HG03159 (cell line): ENCODE measurements around the gene GNAQ.

Experiments used
- ATAC-seq: cut with Tn5 transposase; IDR thresholded peaks from one replicate; pipeline ENCODE4 v1.9.1; 2021; ENCODE audit warnings: mild to moderate bottlenecking, moderate library complexity; ENCODE audit not compliant: unreplicated experiment

Gene GNAQ

DNA sequence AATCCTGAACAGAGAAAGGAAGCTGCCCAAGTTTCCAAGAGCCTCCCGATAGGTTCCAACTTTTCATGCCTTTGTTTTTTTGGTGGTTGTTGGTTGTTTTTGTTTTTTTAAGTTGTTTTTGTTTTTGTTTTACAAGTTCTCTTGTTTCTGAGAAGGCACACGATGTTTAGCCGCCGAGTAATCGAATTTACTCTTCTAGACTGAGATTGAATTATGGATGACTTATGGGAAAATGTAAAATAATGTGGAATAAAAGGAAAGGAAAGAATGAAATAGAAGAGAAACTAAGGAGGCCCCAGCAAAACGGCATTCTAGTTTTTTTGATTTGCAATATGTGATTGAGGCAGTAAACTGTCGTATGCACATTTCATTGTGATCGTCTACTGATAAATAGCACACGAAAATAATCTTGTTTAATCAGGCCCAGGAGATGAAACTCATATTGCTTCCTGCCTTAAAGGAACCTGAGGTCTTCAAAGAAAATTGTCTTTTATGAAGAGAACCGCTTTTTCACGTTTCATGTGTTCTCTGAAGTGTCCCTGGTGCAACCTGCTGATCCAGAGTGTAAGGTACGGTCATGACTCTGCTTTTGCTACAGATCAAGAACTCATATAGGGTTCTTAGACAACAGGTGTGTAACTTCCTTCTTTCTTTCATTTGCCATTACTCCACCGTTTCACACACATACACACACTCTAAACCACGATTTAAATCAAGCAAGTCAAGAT is 1.3 kb upstream of the GNAQ start:
- no peak for ATAC-seq

DNA sequence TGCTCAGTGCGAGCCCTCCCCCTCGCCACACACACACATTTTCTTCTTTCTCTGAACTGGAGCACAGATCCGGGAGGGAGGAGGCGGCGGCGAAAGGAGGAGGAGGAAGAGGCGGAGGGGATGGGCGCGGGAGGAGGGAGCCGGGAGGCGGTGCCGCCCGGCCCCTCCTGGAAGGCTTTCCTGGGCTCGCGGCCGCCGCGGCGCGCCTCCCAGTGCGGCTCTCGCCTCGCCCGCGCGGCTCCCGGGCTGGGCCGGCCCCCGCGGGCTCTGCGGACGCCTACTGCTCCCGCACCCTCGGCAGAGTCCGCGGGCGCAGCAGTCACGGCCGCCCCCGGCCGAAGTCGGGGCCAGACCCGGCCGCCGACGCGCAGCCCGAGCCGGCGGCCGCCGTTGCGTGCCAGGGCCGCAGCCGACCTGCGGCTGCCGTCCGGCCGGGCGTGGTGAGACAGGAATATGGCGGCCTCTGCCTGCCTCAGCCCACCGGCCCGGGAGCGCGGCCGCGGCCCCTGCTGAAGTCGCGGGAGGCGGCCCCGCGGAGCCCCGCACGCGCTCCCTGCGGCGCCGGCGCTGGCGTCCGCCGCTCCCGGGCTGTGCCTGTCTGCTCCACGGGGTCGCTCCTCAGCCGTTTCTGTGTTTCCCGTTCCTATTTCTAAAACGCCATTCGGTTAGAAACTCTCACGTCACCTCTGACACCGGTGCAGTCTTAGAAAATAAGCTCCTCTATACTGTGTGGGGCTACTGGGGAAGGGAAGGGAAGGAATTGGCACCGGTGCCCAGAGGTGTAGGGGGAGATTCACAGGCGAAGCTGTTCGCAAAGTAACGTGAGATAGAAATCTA is 500 bp upstream of the GNAQ start:
- ATAC-seq, result no peak

DNA sequence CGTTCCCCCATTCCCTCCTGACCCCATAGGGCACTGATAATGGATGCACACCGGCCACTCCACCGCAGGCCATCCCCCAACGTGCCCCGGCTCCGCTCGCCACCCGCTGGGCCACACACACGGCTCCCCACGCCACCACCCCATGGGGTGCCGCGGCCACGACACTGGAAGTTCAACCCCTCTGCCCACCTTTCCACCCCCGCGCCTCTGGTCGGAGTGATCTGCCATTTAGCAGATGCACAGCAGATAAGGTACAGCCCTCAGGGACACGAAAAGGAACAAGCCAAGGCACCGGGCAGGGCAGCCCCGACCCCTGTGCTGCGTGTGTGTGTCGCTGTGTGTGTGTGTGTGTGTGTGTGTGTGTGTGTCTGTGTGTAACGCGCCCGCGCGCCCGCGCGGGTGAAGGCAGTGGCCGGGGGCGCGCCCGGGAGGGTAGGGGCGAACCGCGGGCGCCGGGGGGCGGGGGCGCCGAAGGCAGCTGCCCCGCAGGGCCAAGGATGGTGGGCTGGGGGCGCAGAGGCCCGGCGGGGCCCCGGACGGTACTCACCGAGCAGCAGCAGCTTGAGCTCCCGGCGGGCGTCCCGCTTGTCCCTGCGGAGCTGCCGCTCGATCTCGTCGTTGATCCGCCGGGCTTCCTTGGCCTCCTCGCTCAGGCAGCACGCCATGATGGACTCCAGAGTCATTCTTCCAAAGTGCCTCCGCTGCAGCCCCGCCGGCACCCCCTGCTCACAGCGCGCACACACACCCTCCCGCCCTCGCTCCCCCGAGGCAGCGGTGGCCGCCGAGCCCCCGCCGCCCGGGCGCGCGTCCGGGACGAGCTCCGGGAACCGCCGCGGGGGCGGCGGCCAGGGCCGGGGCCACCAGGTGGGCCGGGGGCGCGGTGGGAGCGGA is 813 bp downstream of the GNAQ start:
- no peak for ATAC-seq

DNA sequence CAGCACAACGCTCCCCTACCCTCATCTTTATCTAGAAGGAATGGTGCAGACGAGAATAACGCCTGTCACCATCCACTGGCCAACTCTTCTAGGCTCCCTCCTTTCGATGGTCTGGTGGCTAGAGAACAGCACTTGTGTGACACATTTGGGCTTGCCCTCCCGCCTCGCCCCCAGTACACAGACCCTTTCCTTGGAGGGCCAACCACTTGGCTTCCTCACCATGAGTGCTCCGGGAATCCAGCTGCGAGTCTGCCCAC is 1.4 kb downstream of the GNAQ start:
- ATAC-seq, result no peak

DNA sequence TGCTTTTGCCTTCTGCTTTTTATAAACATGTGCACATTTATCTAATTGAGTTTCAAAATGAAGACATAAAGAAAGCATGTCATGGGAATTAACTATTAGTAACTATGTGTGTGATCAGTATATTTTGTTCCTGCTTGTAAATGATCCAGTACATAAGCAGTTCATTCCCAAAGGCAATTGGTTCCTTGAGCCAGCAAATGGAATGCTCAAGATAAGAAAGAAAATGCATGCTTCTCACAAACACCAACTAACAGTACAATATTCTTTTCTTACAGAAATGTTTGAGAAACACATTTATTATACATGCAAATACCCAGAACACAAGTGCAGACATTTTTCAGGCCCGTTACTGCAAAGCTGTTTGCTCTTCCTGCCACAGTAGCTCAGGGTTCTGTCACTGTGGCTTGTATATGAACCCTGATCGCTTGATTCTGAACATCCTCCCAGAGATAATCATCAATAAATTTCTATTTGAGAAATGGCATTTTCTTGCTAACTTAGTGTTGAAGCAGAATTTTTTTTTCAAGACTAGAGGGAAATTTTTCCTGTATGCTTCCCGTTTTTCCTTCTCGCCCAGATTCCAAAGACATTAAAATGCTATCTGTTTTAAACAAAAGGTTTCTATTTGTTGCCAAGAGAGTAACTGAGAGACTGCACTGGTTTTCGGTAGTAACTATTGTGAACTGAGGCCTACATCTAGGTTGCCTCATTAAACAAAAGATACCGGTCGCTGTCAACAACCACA is 1.9 kb downstream of the GNAQ start:
- ATAC-seq, result no peak

DNA sequence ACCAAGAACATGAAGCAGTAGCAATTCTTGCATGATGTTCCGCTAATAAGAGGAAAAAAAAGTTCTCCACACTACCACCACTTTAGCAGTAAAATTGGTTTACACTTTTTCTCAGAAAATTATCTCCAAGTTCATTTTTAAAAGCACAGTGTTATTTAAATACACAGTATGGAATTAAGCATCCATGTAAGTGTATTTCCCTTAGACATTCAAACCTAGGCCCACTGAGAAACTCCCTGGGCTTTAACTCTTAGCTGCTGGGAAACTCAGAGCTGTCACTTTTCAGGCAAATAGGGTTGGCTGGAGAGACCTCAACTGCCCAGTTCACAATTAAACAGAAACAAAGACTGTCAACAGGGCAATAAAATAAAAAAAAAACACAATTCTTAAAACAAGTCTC is 2.7 kb downstream of the GNAQ start:
- no peak for ATAC-seq

DNA sequence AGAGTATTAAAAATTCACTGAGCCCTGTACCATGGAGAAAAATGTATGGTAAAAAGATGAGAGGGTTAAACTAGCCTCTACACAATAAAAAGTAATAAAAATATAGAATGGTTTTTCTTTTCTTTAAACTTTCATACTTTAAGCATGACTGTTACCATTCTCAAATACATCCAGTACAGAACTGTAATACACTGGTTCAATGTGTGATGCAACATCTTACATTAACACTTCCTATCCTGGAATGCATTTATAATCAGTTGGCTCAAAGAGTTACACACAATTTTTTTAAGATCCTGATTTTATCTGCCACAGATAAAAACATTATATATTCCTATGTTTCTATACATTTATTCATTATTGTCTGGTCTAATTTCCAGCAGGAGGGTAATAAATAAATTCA is 4.7 kb downstream of the GNAQ start:
- ATAC-seq, result no peak

DNA sequence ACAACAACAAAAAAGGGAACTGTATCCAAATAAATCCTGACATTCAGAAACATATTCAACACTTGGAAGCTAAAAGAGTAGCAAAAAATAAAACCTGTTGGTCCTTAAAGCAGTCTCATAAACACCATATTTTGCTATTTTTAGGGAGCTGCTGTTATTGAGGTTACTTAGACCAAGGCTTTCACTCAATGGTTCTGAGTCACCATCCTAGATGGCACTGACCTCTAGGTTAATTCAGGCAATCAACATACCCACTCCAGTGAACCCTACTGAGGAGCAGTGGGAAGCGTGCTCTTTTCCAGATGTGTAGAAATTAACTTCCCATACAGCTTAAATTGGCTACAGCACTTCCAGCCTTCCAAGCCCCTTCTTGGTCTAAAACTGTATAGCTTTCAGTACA is 5.2 kb downstream of the GNAQ start:
- ATAC-seq, result no peak

DNA sequence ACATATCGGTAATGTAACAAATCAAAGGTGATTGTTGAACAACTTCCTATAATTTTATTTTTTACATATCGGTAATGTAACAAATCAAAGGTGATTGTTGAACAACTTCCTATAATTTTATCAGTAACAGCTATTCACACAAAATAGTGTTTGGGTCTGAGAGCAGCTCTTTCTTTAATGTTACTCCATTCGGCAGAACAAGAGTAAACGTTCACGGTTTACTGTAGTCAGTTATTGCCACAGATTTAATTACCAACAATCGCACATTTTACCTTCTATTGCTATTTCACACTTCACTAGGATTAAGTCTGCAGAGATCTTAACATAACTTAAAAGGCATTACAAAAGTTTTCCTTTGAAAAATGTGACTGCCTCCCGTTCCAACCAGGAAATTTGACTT is 6.4 kb downstream of the GNAQ start:
- ATAC-seq, result no peak

DNA sequence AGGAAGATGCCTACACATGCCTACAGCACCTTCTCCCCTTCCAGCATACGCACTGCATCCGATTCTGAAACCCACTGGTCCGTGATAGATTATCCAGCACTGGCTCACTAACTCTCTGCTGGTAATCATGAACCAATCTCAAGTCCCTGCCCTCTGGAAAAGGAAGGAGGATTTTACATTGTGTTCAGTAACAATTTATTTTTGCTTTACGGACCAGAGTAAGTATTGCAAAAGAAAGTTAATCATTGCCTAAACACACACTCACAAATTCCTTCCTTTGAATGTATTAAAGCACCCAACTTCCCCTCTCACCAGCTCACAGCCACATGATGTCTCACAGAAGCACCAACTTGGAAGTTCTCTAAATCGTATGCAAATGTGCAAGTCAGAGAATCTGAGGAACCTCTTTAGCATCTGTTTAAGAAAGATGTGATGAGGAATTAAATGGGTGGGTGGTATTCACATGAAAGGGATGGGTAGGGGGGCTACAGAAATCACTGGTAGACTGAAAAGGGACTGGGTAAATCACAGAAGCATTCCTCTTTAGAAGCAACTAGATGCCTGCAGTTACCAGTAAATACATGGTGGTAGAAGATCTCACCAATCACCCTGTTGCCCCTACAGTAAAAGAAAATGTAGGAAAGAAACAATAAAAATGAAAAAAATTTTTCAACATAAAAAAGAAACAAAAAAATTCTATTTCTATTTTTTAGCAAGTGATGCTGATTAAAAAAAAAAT is 8.4 kb downstream of the GNAQ start:
- no peak for ATAC-seq

DNA sequence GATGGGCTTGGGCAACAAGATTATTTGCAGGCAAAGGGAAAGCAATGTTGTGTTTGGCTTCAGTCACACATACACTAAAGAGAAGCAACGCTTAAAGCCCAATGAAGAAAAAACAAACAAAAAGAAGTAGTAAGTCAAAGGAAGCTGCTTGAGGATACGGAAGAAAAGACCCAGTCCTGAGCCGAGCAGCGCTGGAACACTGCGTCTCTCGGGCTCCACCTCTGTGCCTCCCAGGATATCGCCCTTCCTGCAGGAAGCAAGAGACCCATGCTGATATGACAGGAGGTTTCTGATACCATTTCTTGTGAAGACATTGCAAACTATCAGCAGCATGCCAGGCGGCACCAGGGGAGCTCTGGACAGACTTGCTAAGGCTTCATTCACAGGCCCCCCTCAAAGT is 9.9 kb downstream of the GNAQ start:
- no peak for ATAC-seq

DNA sequence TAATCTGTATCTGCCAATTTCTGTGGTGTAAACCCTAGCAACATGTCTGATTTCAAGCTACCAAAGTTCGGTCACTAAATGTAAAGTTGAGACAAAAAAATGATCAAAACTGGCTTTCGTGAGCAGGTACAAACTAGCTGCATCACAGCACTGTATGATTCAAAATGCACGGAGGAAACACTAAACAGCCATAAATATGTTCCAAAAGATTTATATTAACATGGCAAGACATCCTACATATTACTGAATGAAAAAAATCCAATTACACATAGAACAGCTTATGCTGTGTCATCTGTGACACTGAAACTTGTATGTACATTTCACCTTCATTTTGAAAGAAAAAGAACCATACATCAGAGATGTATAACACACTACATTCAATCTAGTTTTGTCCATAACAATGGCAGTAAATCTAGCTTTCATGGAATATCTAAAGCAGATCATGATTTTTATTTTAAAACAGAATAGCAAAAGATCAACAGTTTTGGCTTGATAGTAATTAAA is 14.4 kb downstream of the GNAQ start:
- ATAC-seq, result no peak

DNA sequence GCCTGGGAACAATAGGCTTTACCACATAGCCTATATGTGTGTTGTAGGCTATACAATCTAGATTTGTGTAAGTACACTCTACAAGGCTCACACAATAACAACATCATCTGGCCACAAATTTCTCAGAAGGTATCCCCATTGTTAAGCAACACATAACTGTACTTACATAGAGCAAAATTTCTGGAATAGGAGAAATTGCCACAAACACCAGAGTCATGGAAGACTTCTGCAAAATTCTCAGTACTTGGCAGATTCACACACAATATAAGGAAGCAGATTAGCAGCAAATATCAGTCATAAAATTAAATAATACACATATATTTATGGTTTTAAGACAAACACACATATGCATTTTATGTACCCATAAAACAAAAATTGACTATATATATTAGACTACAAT is 16.4 kb downstream of the GNAQ start:
- ATAC-seq, result no peak

DNA sequence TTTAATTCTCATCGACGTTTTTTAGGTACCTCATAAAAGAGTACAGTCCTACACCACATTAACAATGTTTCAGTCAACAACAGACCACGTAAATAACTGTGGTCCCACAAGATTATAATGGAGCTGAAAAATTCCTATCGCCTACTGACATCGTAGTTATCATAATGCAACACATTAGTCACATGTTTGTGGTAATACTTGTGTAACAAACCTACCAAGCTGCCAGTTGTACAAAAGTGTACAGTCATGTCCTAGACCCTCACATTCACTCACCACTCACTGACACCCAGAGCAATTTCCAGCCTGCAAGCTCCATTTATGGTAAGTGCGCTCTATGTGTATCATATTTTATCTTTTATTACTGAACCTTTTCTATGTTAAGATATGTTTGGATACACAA is 16.8 kb downstream of the GNAQ start:
- no peak for ATAC-seq

DNA sequence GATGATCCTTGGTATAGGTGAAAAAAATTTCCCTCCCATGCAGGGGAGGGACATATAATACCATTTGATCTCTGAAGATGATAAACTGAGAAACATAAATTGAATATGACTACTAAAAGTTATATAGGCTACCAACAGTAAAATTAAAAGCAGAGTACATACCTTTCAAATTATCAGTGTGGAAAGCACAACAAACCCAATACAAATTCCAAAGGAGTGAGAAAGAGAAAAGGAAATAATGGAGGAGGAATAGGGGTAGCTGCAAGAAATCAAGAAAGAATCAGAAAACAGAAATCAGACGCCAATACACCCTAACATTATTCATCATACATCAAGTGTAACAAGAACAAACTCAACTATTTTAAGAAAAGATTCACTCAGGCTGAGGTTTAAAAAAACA is 17.7 kb downstream of the GNAQ start:
- no peak for ATAC-seq

DNA sequence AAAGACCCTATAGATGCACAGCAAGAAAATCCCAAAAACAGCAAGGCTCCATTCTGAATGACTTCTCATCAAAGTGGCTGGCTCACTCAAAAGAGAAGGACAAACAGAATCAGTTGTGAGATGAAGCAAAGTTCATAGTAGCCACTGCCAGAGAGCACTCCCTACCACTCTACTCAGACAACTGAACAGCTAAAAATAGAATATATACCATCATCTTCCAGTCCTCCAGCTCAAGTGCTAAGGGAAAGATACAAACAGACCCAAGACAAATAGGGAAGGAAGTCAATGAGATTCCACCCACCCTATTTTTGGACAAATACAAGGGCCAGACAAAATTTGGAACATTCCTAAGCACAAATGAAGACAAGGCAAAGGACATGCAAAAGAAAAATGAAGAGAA is 20.6 kb downstream of the GNAQ start:
- ATAC-seq, result no peak

DNA sequence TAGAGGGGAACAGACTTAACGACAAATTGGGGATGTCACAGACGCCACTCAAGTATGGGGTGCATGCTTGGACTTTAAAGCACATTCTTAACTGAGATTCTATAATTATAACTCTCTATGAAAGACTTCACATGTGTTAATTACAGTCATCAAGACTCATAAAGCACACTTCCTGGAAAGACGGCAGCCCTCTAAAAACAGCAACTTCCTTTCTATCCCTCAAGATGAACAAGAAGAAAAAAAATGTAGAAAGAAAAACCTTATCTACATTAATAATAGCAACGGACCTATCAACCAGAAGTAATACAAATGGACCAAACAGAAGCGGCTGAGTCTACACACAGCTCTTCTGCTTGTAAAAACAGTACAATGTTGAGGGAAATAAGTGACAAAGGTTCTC is 21.2 kb downstream of the GNAQ start:
- ATAC-seq, result no peak

DNA sequence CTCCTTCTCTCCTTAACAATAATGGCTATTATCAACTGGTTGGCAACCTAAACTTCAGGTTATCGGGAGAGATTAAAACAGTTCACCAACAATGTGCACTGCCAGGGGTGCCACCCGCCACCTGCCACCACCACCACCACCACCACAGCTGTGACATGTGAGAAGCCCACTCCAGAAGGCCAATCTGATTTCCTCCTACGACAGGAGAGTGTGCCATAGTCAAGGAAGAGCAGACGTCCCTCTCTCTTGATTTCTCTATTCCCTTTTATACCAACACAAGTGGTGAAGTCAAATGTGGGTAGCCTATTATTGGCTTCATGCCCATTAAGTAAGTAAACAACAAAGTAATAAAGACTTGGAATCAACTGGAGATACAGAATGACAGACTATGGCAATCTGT is 22.4 kb downstream of the GNAQ start:
- no peak for ATAC-seq

DNA sequence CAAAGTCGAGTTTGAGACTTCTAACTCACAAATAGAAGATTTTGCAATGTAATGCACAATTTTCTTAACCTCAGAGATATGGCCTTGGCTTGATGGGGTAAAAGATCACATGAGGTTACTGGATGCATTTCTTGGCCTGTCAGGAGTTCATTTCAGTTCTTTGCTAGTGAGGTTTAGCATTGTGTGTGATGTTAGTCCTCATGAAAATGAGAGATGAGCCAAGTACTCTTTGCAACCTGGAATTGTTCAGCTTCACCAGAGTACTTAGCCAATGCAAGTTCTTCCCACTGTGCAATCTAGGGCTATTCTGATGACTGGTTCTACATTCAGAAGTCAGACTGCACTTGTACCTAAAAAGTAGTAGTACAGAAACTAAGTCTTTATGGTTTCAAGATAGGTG is 24.9 kb downstream of the GNAQ start:
- no peak for ATAC-seq
